ENCODE results near the gene TAGLN2.

Gene TAGLN2

GRCh38 chr1:159924791-159925718, at the start of gene TAGLN2:
Gene TAGLN2 (minus strand): TSS chr1:159925507. CDS start chr1:159920509, 4,998 bp downstream.
- peak in 50 of 56 donors; percentile 9 to 83 (median 38) for DNase-seq

GRCh38 chr1:159974350-159974965, 49.2 kb upstream of the TAGLN2 start:
- no peak for DNase-seq

- DNase-seq, result no peak
Observed at GRCh38 chr1:159973350-159973940, 48.1 kb upstream of the TAGLN2 start.

- no peak for DNase-seq
Observed at GRCh38 chr1:159972443-159973205, 47.3 kb upstream of the TAGLN2 start.

- DNase-seq, result no peak
Observed at GRCh38 chr1:159970932-159971342, 45.6 kb upstream of the TAGLN2 start.

GRCh38 chr1:159968901-159969300, 43.6 kb upstream of the TAGLN2 start:
- DNase-seq, result no peak

GRCh38 chr1:159965263-159965662, 40.0 kb upstream of the TAGLN2 start:
- DNase-seq, result no peak

- no peak for DNase-seq
Observed at GRCh38 chr1:159964144-159964543, 38.8 kb upstream of the TAGLN2 start.

- no peak for DNase-seq
Observed at GRCh38 chr1:159962176-159962575, 36.9 kb upstream of the TAGLN2 start.

GRCh38 chr1:159961636-159962035, 36.3 kb upstream of the TAGLN2 start:
- no peak for DNase-seq

GRCh38 chr1:159960721-159961381, 35.5 kb upstream of the TAGLN2 start:
- DNase-seq, result no peak

- no peak for DNase-seq
Observed at GRCh38 chr1:159959451-159959850, 34.1 kb upstream of the TAGLN2 start.

- no peak for DNase-seq
Observed at GRCh38 chr1:159958719-159959380, 33.5 kb upstream of the TAGLN2 start.

GRCh38 chr1:159957824-159958268, 32.5 kb upstream of the TAGLN2 start:
- DNase-seq, result no peak

GRCh38 chr1:159955456-159955855, 30.1 kb upstream of the TAGLN2 start:
- no peak for DNase-seq

- DNase-seq, result no peak
Observed at GRCh38 chr1:159953536-159954515, 28.5 kb upstream of the TAGLN2 start, which contains the start of gene SLAMF9. Gene SLAMF9 (minus strand): TSS chr1:159954237. CDS start chr1:159954137, 100 bp downstream.

- DNase-seq, result no peak
Observed at GRCh38 chr1:159952932-159953331, 27.6 kb upstream of the TAGLN2 start.

- DNase-seq, result no peak
Observed at GRCh38 chr1:159951551-159951950, 26.2 kb upstream of the TAGLN2 start.

- DNase-seq, result no peak
Observed at GRCh38 chr1:159951016-159951415, 25.7 kb upstream of the TAGLN2 start.
